ENCODE data around the gene NFIA. TPM values are rescaled to one million over a fixed set of nuclear protein-coding genes. Genes with fewer than 3 reads are reported as not detected.

Gene NFIA
- total and polyA plus RNA-seq, 12 donors, result 15.6 to 109 (median 66.3) TPM

DNA sequence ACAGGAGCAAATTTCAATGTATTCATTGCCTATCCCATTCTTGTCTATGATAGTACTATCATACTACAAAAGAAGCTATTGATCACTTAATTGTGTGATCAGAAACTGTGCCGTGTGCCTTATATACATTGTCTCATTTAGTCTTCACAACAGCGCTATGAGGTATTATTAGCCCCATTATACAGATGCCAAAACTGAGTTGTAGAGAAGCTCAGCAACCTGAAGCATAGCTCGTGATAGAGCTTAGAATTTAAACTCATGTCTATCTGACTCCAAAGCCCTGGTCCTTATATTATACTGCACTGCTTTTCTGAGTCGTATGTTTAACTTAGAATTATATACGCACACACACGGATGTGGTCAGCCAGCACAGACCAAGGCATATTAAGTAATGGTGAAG lies 315.1 kb downstream of the NFIA start:
- no peaks in the 10 kb centered on the region for H3K36me3 ChIP-seq (replicated peaks in 1 of 2)
- whole genome bisulfite sequencing, 4 donors, result 89 to 98% (median 96%) methylated on average over 6 of the region's 6 CpGs
- H3K4me3 ChIP-seq, result no peak overlapping the region
- no peak for DNase-seq
- peaks cover 0 to 9% of the 10 kb centered on the region in 2 donors for H3K4me1 ChIP-seq (replicated peaks in 1 of 2)
- TF ChIP-seq CTCF (IDR thresholded peaks at IDR 0.05), result no peak
- TF ChIP-seq POLR2A (IDR thresholded peaks at IDR 0.05), result no peak
- H3K27me3 ChIP-seq, result no peaks in the 10 kb centered on the region
- H3K9me3 ChIP-seq (replicated peaks in 1 of 3), result no peaks in the 10 kb centered on the region
- H3K27ac ChIP-seq, result no peak overlapping the region
- intact Hi-C loops (cut with DNase I), result no loop called here

GRCh38 chr1:61397935-61398334 lies 315.6 kb downstream of the NFIA start:
- intact Hi-C loops (cut with DNase I), result no loop called here

GRCh38 chr1:61399199-61399598 lies 316.8 kb downstream of the NFIA start:
- H3K4me1 ChIP-seq (replicated peaks in 1 of 2), result peaks cover 0 to 22% of the 10 kb centered on the region in 2 donors
- H3K4me3 ChIP-seq, result no peak overlapping the region
- H3K9me3 ChIP-seq (replicated peaks in 1 of 3), result no peaks in the 10 kb centered on the region
- H3K36me3 ChIP-seq (replicated peaks in 1 of 2), result no peaks in the 10 kb centered on the region
- DNase-seq, result no peak
- intact Hi-C loops (cut with DNase I), result no loop called here
- no peaks in the 10 kb centered on the region for H3K27me3 ChIP-seq
- 69 to 83% (median 74%) methylated on average over 3 of the region's 3 CpGs for WGBS, 4 donors
- TF ChIP-seq POLR2A (IDR thresholded peaks at IDR 0.05) (no peak), CTCF (IDR thresholded peaks at IDR 0.05) (no peak)
- no peak overlapping the region for H3K27ac ChIP-seq

More at GRCh38 chr1:61397935-61398334, 315.6 kb downstream of the NFIA start:
- H3K36me3 ChIP-seq (replicated peaks in 1 of 2), result no peaks in the 10 kb centered on the region
- H3K27ac ChIP-seq, result no peak overlapping the region
- TF ChIP-seq POLR2A (IDR thresholded peaks at IDR 0.05), result no peak
- no peak for TF ChIP-seq CTCF (IDR thresholded peaks at IDR 0.05)
- no peak for DNase-seq
- no peaks in the 10 kb centered on the region for H3K27me3 ChIP-seq
- 75 to 91% (median 87%) methylated on average over 3 of the region's 3 CpGs for WGBS, 4 donors
- H3K4me3 ChIP-seq, result no peak overlapping the region
- peaks cover 0 to 11% of the 10 kb centered on the region in 2 donors for H3K4me1 ChIP-seq (replicated peaks in 1 of 2)
- no peaks in the 10 kb centered on the region for H3K9me3 ChIP-seq (replicated peaks in 1 of 3)

- no peaks in the 10 kb centered on the region for H3K36me3 ChIP-seq (replicated peaks in 1 of 2)
- 71 to 89% (median 79%) methylated on average over 5 of the region's 5 CpGs for WGBS, 4 donors
- DNase-seq, result no peak
- no peak overlapping the region for H3K4me3 ChIP-seq
- no peaks in the 10 kb centered on the region for H3K27me3 ChIP-seq
- TF ChIP-seq CTCF (IDR thresholded peaks at IDR 0.05) (no peak), POLR2A (IDR thresholded peaks at IDR 0.05) (no peak)
- H3K27ac ChIP-seq, result no peak overlapping the region
- intact Hi-C loops (cut with DNase I), result no loop called here
- H3K9me3 ChIP-seq (replicated peaks in 1 of 3), result no peaks in the 10 kb centered on the region
- peaks cover 0 to 32% of the 10 kb centered on the region in 2 donors for H3K4me1 ChIP-seq (replicated peaks in 1 of 2)
Measured at GRCh38 chr1:61400131-61400770, 317.9 kb downstream of the NFIA start.
